Epidermal melanocyte (primary cell): ENCODE data around the gene RNASE12.
A peak's percentile ranks its signal among the peaks of the same experiment; 100 is the strongest.
"Not testable (repeated sequence)": the region's sequence is repeated elsewhere in the genome, so short reads cannot be mapped to it uniquely, and the experiment has no call there.

Experiments
- DNase-seq: peaks from one replicate; pipeline ENCODE4 v3.0.0; 2011; ENCODE audit warnings: low spot score; ENCODE audit not compliant: insufficient read length

RNASE12 gene

DNA sequence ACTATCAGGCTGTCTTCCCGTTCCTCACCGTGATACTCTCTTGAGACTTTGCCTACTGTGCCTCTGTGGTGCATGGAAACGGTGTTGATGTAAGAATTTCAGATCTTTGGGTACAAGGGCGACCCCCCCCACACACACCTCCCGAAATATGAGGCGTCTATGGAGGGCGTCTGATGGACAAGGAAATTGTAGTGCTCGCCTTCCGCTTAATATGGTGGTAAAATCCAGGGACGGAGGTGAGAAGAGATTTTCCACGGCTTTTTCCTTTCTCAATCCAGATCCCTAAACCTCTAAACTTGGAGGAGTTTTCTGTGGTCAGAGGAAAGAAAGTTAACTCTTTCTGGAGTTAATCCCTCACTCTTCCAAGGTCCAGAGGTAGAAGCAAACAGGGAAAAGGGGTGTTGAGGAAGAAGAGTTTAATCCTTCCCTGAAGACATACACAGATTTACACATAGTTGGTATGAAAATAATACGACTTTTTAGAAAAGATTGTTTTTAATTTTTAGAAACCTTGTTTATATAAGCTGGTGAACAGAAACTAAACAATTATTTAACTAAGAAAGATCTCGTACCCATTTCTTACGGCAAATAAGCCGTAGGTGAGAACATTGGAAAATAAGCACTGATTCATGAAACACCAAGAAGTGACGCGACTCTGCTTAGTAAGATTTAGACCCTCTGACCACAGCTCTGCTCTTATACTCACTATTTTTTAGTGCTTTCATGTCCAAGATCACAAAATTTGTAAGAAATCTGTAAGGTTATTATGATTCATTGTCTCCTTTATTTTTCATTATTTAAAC, 23.1 kb upstream of the RNASE12 start:
- DNase-seq: no peak

DNA sequence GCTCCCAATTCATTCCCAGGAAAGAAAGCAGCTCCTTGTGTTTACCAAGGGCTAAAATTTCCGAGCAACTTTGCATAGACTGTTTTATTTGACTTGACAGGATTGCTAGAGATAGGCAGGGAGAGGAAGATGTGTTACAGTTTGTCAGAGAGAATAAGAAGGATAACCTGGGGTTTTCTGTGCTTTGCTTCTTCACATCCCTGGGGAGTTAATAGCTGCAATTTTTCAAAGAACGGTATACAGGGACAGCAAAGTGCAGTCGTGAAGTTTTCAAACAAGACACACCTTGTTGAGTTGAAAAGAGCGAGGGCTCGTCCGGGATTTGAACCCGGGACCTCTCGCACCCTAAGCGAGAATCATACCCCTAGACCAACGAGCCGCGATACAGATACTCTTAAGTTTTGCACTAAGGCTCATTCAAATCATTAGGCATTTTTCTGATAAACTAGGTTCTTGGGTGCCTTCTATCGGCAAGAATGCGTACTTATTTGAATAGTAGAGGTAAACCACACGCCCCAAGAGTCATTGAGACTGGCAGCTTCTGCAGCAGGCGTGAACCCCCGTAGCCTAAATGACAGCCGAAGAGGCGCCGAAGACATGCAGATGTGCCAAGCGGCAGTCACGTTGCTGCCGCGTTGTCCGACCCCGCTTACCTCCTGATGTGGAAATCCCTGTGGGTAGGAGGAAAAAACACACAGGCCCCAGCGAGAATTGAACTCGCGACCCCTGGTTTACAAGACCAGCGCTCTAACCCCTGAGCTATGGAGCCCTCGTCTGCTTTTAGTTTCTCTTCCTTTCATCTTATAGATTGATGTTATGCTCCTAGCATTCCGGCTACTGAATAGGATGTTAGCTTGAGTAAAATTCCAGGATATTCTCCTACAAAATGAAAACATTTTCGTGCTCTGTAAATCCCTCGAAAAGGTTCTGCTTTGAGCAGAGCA, 22.2 kb upstream of the RNASE12 start:
- peak; percentile 64 for DNase-seq

DNA sequence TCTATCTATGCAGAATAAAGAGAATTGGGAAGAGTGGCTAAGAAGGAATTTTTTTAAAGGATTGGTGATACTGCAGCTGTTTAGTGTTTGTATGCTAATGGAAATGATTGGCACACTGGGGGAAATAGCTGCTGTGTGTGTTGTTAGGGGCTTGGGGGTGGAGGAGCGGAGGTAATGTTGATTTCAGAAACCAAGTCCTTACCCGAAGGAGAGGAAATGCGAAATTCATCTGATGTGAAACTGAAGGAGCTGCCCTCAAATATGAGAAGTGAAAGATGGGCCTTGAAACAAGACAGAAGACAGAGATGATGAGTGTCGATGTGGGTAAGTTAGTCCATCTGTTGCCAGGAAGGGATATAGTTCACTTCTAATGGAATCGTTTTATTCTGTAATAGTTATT, 21.2 kb upstream of the RNASE12 start:
- DNase-seq: no peak

DNA sequence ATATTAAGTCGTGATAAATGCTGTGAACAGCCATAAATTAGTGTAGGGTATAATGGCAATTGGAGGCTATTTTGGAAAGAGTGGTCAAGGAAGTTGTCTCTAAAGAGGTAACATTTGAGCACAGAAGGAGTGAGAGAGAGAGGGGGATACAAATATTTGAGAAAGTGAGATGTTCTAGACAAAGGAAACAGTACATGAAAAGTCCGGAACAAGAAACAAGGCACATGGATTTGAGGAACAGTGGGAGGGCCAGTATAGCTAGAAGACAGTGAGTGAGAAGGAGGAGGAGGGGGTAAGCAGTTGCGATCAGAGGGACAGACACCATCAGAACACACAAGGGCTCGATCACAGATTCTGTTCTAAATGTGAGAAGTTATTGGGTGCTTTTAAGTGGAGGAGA, 20.1 kb upstream of the RNASE12 start:
- no peak for DNase-seq

DNA sequence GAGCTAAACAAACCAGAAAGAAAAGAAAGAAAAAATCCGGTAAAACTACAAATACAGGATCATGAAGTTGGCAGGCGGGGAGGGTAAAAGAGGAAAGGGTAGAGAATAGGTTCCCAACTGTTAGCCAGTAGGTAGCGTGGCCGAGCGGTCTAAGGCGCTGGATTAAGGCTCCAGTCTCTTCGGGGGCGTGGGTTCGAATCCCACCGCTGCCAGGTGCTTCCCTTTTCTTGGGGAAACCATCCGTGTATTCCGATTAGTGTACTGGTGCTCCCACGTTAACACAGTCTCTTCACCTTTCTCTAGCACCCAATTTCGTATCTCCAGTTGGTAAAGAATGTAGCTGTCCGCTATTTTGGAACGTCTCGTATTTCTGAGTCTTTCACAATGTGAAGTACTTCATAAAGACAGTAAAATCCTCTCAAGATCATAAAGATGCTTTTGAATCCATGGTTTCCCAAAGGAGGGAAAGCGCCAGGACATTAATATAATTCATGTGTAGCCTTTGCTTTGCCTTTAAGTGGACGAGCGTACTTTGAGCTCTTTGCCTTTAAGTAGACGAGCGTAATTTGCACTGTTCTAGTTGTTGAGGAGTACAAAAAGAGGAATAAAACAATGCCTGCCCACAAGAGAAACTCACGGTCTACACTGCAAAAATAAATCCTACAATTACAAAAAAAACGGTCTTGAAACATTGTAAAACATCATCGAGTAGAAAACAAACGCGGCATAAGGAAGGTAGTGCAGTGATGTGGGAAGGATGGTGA, 19.0 kb upstream of the RNASE12 start:
- DNase-seq: no peak

DNA sequence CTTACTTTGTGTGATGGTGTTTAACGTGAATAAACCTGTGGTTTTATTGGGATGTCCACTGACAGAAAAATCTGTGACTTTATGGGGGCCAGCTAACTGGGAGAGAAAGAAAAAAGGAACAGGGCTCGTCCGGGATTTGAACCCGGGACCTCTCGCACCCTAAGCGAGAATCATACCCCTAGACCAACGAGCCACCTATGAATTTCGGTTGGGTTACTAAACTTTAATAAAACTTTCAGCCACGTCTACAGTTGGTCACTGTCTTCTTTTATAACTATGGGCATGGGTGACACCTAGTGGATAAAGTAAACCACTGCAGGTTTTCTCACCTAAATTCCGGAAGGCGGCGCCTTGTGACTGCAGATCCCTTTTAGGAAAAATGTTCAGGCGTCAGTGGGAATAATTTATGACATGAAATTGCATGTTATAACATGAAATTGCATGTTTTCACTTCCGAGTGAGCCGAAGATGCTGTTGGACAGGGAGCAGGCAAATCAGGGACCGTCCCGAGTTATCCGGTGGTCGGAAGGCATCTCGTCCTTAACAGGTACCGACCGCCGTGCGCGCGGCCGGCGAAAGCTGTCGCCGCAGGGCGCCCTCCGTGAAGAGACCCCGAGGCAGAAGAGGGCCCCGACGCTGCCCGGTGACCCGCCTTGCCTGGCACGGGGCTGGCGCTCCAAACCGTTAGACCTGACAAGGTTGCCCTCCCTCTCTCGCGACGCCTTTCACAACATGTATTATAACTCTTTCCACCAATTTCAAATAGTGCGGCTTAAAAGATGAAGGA, 18.2 kb upstream of the RNASE12 start:
- peak; percentile 67 for DNase-seq

DNA sequence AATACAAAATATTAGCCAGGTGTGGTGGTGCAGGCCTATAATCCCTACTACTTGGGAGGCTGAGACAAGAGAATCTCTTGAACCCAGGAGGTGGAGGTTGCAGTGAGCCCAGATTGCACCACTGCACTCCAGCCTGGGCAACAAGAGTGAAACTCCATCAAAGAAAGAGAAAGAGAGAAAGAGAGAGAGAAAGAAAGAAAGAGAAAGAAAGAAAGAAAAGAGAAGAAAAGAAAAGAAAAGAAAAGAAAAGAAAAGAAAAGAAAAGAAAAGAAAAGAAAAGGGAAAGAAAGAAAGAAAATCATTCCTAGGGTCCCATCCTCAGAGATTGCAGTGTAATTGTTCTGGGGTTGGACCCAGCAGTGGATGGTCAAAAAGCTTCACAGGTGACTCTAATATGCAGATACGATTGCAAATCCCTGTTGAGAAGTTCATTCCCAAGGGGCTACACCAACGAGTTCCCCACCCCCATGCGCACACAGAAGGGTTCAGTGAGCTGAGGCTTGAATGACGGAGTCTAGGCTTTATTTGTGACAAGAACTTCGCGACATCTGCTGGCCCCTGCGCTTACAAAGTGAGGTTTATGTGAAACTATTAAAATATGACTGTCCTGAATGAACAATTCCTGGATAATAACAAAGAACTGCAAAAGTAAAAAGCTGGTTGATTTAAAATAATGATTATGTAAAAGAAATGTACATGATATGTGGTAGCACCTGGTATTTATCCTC, 17.4 kb upstream of the RNASE12 start:
- no peak for DNase-seq

DNA sequence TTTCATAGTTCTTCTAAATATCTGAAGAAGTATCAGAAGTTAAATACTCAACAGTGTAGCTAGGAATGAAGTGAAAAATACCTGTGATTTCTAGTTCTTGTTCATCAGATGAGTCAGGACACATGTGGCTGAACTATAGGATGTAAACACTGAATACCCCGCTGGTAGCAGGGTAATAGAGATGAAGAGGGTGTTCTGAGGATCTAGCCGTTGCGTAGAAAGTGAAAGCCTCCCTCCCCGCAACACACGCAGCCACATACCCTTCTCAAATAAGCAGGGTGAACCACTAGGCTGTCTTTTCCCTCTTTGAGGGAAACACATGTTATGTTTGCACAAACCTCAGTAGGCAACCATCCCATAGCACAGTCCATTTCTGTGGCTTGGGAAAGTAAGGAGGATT, 16.4 kb upstream of the RNASE12 start:
- DNase-seq: no peak

DNA sequence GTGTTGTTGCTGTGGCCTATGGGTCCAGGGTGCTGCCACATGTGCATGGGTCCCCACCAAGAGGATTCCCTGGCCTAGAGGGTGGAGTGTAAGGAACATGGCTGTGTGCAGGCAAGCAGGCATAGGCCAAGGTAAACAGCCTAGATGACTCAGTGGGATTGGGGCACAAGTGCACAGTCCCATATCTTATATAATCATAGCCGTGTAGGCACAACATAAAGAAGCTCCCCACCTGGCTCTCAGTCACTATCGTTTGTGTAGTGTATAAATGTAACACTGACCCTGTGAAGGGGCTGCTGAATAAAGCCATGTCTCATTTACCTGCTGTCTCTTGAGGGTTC, 15.7 kb upstream of the RNASE12 start:
- DNase-seq: no peak

DNA sequence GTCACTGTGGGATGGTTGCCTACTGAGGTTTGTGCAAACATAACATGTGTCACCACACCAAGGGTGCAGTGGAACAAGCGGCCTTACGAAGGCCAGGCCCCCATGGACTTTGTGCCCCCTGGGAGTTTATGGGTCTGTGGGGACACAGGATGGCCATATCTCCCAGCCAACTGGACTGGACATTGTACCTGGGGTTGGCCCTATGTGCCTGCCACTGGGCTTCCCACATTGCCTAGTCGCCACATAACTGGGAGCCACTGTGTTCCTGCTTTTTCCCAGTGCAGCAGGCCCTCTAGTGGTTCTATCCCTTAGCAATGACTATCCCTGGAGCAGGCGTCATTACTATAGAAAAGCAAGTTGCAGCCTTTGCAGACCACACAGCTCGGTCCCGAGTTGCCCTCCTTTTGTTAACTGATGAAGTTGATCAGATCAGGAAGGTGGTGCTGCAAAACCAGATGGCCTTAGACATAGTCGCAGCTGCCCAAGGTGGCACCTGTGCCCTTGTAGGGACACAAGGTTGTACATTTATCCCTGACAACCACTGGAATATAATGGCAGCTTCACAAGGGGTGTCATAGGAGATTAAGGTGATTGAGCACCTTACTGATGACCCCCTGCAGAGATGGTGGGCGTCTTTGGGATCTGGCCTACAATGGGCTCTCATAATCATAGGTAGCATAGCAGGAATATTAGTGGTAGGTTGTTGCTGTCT, 15.2 kb upstream of the RNASE12 start:
- no peak for DNase-seq

DNA sequence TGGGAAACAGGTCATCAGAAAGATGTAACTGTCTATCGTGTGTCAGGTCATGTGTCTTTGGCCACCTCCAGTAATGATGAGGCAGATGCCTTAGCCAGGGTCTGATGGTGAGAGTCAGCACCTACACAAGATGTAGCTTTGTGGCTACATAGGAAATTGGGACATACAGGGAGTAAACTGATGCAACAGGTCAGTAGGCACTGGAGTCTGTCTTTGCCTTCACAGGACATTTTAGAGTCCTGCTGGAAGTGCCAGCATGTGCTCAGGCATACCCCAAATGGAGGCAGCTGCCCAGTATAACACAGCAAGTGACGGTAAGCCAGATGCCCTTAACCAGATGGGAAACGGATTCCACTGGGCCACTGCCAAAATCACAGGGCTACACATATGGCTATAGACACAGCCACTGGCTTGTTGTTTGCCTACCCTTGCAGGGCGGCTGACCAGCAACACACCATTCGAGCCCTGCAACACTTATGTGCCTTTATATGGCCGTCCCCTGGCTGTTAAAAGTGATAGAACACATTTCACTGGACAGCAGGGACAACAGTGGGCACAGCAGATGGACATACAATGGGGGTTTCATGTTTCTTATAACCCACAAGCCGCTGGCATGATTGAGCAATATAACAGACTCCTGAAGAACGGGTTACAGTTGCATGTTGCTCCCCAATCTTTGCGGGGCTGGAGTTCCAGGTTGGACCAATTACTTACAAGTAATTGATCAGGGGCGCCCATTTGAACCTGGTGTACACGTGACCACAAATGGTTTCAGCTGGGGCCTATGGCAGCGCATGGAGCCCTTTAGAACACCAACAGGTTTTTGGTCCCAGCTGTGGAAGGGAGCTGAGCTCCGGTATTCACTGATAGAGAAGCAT, 12.9 kb upstream of the RNASE12 start:
- DNase-seq: no peak

DNA sequence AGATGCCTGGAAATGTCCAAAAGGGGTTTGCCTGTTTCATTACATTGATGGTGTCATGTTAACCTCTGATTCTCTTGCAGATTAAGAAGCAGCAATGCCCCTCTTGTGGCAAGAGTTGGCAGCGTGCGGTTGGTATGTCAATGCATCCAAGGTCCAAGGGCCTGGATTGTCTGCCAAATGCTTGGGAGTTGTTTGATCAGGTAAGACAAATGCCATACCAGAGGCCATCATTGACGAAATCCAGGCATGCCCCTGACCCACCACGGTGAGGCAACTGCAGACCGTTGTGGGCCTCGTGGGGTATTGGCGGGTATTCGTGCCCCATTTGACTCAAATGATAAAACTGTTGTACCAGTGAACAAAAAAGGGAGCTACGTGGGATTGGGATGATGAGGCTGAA, 11.4 kb upstream of the RNASE12 start:
- DNase-seq: no peak

DNA sequence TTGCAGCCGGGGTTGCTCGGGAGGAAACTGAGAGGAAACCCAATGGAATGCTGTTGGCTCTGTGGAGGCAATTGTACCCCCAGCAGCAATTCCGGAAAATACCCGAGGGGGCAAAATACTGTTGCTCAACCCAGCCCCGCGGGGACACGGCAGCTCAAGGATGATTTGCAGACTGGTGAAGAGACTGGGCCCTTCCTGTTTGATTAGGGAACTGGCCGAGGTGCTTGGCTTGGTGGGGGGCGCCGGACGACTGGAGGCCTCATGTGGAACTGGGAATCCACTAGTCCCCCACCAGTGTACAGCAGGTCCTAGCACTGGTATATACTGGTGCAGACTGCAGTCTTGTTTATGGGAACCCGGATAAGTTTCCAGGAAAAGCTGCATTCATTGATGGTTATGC, 10.3 kb upstream of the RNASE12 start:
- DNase-seq: no peak

DNA sequence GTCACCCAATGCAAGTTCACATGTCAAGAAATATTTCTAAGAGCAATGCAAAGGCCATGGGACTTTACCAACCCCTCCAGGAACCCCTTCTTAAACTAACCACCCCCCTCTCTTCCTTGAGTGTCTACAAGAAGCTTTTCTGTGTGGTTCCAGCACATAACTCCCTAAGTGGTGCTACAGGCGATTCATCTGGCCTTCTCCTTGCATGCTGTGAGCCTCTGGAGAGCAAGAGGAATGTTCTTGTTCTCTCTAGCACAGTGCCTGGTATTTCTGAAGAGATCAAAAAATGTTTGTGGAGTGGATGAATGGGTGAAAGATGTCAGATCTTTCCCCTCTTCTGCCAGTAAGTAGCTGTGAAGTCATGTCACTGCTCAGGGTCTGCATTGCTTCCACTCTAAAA, 5.9 kb upstream of the RNASE12 start:
- DNase-seq: no peak

DNA sequence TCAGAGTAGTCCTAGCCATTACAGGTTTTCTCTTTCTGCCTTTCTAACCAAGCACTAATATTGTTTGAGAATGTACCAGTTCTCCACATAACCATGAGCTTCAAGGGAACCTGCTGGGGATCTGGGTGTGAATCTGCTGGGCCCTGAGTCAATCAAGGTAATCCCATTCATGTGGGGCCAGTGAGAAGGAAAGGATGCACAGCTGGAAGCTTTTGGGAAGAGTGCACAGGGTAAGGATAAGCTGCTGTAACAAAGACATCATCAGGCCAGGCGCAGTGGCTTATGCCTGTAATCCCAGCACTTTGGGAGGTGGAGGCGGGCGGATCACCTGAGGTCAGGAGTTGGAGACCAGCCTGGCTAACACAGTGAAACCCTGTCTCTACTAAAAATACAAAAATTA, 4.5 kb upstream of the RNASE12 start:
- DNase-seq: not testable (repeated sequence)

DNA sequence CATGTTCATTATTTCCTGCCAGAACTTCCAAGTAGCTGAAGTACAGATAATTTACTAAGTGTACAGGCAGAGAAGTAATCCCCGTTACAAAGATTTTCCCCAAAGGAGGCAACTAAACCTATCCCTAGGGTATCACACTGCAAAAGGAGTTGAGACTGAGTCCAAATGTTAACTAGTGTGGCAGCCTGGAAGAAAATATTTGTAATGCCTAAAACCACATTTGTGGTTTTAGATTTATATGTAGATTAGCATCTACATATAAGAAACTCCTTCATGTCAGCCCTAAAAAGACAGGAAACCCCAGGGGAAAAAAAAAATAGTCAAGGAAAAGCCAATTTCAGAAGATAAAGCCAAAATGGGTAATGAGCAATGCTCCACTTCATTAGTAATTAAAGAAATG, 1.4 kb upstream of the RNASE12 start:
- DNase-seq: no peak

DNA sequence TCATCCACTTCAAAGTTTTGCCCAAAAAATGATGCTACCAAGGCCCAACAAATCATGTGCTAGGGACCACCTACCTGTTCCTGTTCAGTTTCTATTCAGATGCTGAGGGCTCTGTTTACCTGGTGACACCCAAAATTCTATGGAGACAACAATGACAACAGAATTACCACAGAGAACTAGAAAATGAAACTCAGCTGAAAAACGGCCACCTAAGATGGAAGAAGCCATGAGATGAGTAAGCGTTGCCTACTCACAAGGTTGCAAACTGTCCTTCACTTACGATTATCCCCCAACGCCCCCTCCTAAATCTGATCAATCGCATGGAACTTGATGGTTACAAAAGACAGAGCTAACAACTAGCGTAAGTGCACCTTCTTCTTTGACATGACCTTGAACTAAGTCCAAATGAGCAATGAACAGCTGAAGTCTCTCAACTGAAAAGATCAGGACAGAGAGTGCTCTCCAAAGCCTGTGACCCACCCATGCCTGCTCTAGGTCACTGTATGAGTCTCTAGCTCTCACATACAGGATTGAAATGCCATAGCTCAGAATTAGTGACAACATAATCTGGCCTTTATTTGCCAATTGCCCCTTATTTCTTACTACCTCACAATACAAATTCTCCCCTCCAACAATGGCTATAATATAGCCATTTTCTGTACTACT, 3.6 kb downstream of the RNASE12 start, which contains the start of gene RNASE11:
Gene RNASE11, minus strand, starts transcription at position 513 of the 666 bp plus-strand sequence.
- DNase-seq: no peak

DNA sequence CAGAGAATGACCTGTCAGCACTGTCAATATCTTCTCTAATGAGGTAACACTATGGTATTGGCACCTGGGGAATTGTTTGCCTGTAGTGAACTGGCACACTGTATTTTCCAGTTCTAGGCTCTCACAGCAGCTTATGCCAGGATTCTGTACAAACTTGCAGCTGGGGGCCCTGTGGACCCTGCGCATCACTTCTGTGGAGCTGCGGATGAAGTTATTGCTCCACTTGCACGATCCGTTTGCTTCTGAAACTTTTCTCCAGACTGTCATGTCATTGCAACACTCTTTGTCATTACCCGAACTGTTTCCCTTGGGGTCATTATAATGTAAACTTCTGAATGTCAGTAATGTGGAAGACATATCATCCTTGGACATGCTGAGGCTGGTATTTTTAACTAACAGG, 7.3 kb downstream of the RNASE12 start:
- no peak for DNase-seq
